Rectal smooth muscle tissue (tissue), 1 donor: Measurements from ENCODE around the gene TIMP2.
A peak's percentile ranks its signal among the peaks of the same experiment; 100 is the strongest.

Experiments used
- H3K27ac ChIP-seq: one replicate; pipeline ENCODE4 v1.7.0; 2013; ENCODE audit warnings: low read depth, low read length, inconsistent platforms
- H3K27me3 ChIP-seq: one replicate; pipeline ENCODE4 v1.7.0; 2013; ENCODE audit warnings: low read length; ENCODE audit not compliant: control insufficient read depth, insufficient read depth
- H3K36me3 ChIP-seq: one replicate; pipeline ENCODE4 v1.7.0; 2013; ENCODE audit warnings: low read length; ENCODE audit not compliant: control insufficient read depth, insufficient read depth
- H3K4me1 ChIP-seq: one replicate; pipeline ENCODE4 v1.7.0; 2013; ENCODE audit warnings: low read length; ENCODE audit not compliant: control insufficient read depth, insufficient read depth
- H3K4me3 ChIP-seq: one replicate; pipeline ENCODE4 v1.7.0; 2013; ENCODE audit warnings: low read length
- H3K9ac ChIP-seq: one replicate; pipeline ENCODE4 v1.7.0; 2013; ENCODE audit warnings: low read length

The TIMP2 gene

DNA sequence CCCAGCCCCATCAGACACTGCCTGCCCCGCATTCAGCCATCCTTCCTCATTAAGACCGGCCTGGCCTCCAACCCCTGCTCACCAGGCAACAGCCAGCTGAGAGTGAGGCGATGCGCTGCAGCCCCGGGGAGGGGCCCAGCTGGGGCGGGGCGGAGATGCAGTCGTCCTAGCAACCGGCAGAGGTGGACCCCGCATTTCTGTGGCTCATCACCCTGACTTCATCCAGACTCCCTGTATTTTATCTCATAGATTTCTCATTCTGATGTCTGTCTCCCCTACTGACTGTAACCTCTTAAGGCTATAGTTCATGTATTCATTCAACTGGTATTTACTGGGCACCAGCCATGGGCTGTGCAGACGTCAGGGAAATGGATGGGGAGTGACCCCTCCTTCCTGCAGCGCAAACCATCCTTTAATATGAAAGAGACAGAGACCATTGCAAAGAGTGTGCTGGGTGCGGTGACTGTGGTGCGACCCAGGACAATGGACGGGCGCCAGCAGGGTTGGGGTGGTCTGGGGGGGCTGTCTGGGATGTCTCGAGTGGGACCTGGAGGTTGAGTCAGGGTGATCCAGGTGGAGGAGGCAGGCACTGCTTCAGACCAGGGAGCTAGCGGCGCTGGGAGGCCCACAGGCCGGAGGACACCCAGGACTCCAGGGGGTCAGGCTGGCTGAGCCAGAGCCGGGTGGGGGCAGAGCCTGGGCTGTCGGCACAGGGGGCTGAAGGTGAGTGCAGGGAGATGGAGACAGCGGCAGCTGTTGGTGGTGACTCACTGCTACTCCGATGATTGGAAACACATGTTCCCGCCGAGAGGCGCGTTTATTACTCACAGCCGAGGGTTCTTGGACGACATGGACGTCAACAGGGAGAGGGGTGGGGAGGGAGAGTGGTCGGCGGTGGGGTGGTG is 10.5 kb upstream of the TIMP2 start:
- peaks cover 25% of the 10 kb centered on the region for H3K4me1 ChIP-seq
- peak overlapping the region; percentile 95 for H3K27ac ChIP-seq
- H3K27me3 ChIP-seq = no peaks in the 10 kb centered on the region
- no peak overlapping the region for H3K4me3 ChIP-seq
- no peaks in the 10 kb centered on the region for H3K36me3 ChIP-seq
- H3K9ac ChIP-seq = no peak overlapping the region

DNA sequence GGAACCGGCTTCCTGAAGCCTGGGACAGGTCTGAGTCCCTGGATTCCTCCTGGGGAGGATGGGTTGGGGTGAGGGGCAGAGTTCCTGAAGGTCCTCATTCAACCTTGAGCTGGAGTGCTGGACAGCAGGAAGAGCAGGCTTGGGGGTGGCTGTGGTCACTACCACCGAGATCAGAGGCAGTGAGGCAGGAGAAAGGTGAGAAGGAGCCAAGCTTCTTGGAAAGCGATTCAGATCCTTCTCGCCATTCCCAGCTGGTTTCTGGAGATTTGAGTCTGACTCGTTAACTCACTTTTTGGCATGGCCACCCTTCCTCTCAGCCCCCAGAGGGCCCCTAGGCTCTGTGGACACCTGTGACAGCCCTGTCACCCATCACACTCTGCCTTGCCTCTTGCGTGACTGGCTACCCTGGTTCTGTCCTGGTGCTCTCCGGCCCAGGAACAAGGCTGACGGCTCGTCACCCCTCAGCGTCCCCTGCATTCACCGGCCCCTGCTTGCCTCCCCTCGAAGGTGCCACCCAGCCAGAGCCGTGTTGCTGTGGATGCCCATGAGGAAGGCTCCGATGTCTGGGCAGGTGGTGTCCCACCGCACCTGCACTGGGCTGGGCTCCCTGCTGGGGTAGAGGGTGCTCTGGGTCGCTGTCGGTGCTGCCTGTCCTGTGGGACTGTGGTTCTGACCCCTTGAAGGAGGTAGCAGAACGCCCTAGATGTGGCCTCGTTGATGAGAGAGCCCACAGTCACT is 9.7 kb upstream of the TIMP2 start:
- H3K27me3 ChIP-seq = no peaks in the 10 kb centered on the region
- peak overlapping the region; percentile 95 for H3K27ac ChIP-seq
- H3K36me3 ChIP-seq = no peaks in the 10 kb centered on the region
- peak overlapping the region; percentile 42 for H3K4me3 ChIP-seq
- peak overlapping the region; percentile 5 for H3K9ac ChIP-seq
- peaks cover 25% of the 10 kb centered on the region for H3K4me1 ChIP-seq

GRCh38 chr17:78933959-78934568 is 8.9 kb upstream of the TIMP2 start:
- peak overlapping the region; percentile 5 for H3K9ac ChIP-seq
- H3K27me3 ChIP-seq = no peaks in the 10 kb centered on the region
- peak overlapping the region; percentile 42 for H3K4me3 ChIP-seq
- peaks cover 25% of the 10 kb centered on the region for H3K4me1 ChIP-seq
- H3K36me3 ChIP-seq = no peaks in the 10 kb centered on the region
- H3K27ac ChIP-seq = peak overlapping the region; percentile 95

GRCh38 chr17:78933025-78933958 is 8.1 kb upstream of the TIMP2 start:
- Histone ChIP-seq H3K9ac (no peak overlapping the region), H3K4me3 (peak overlapping the region; percentile 42), H3K27ac (peak overlapping the region; percentile 95), H3K27me3 (no peaks in the 10 kb centered on the region), H3K36me3 (no peaks in the 10 kb centered on the region), H3K4me1 (peaks cover 25% of the 10 kb centered on the region)

GRCh38 chr17:78929908-78930775 is 5.0 kb upstream of the TIMP2 start:
- no peak overlapping the region for H3K9ac ChIP-seq
- H3K36me3 ChIP-seq = no peaks in the 10 kb centered on the region
- H3K27ac ChIP-seq = no peak overlapping the region
- peaks cover 17% of the 10 kb centered on the region for H3K4me1 ChIP-seq
- H3K27me3 ChIP-seq = no peaks in the 10 kb centered on the region
- H3K4me3 ChIP-seq = no peak overlapping the region

DNA sequence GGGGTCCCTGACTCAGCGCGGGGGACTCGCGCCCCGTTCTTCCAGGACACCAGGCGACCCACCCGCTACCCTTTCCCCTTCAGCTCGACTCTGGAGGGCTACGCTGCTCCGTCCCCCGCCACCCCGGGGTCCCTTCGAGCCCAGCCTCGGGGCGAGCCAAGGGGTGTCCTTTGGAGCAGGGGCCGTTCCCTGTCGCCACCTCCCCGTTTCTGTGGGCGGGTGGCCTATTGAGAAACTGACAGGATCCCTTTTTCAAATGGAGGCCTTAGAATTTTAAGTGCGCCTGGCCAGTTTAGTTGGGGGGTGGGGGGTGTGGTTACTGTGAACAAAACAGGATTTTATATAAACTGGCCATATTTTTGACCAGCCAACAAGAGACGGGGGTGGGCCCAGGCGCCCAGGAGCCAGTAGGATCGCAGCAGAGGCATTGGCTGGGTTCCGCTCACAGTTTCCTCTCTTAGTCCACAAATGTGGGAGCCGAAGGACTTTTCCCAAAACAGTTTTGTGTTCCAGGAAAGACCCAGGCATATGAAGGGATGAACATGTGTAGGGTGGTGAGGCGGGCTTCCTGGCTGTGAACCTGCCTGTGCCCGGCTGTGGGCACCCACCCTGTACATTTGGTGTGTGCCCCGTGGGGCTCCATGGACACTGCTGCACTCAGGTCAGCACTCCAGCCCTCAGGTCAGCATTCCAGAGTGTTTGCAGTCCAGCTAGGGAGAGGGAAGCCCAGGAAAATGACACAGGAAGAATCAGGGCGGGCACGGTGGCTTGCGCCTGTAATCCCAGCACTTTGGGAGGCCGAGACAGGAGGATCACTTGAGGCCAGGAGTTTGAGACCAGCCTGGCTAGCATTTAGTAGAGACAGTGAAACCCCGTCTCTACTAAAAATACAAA is 722 bp upstream of the TIMP2 start:
- Histone ChIP-seq H3K27ac (peak overlapping the region; percentile 99), H3K27me3 (no peaks in the 10 kb centered on the region), H3K4me3 (peak overlapping the region; percentile 63), H3K4me1 (peaks cover 17% of the 10 kb centered on the region), H3K36me3 (no peaks in the 10 kb centered on the region), H3K9ac (peak overlapping the region; percentile 56)

DNA sequence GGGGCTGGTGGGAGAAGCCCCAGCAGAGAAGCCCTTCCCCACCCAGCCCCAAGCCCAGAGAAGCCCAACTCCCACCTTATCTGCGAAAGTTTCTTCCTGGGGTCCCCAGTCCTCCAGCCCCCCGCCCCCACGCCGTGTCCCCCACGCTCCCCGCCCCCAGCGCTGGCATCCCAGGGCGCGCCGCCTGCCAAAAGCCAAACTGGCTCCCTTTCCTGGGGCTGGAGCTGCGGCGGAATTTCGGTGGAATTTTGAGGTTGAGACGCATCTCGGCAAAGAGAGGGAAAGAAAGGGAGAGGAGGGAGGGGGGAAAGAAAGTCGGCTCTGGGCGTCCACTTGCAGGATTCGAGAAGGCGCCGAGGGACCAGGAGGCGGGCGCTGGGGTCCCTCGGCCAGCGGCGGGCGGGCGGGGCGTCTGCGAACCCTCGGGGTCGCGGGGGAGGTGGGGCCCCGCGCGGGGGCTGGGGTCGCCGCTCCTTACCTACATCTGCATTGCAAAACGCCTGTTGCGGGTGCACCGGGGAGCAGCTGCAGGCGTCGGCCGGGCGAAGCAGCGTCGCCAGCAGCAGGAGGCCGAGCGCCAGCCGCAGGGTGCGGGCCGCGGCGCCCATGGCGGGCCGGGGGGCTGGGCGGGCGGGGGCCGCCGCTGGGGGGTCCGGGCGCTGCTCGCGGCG is 571 bp downstream of the TIMP2 start:
- no peaks in the 10 kb centered on the region for H3K36me3 ChIP-seq
- no peaks in the 10 kb centered on the region for H3K27me3 ChIP-seq
- H3K4me3 ChIP-seq = peak overlapping the region; percentile 78
- H3K4me1 ChIP-seq = peaks cover 28% of the 10 kb centered on the region
- peak overlapping the region; percentile 99 for H3K27ac ChIP-seq
- H3K9ac ChIP-seq = peak overlapping the region; percentile 45

GRCh38 chr17:78923660-78924453 is 1.3 kb downstream of the TIMP2 start:
- Histone ChIP-seq H3K9ac (peak overlapping the region; percentile 45), H3K27ac (peak overlapping the region; percentile 99), H3K4me3 (peak overlapping the region; percentile 78), H3K27me3 (no peaks in the 10 kb centered on the region), H3K4me1 (peaks cover 28% of the 10 kb centered on the region), H3K36me3 (no peaks in the 10 kb centered on the region)

- peak overlapping the region; percentile 78 for H3K4me3 ChIP-seq
- peak overlapping the region; percentile 65 for H3K9ac ChIP-seq
- no peaks in the 10 kb centered on the region for H3K36me3 ChIP-seq
- H3K4me1 ChIP-seq = peaks cover 34% of the 10 kb centered on the region
- no peaks in the 10 kb centered on the region for H3K27me3 ChIP-seq
- H3K27ac ChIP-seq = peak overlapping the region; percentile 99
Measured at GRCh38 chr17:78922816-78923498, 2.2 kb downstream of the TIMP2 start.
